OCI-LY1 (cell line): ENCODE results near the gene FXR1.

Source experiments
- EZH2 ChIP-seq: fragments of 200-600 bp; sonication (generic), shearing (Covaris generic); IDR thresholded peaks from 2 replicates; pipeline ENCODE4 v1.8.0; 2017; ENCODE audit warnings: borderline replicate concordance, mixed run types, mild to moderate bottlenecking, antibody characterized with exemption, low read length, moderate library complexity, mixed read lengths
- TF ChIP-seq, protein P1 (sequence below): fragments of 200-600 bp; sonication (generic), shearing (Covaris generic); IDR thresholded peaks from 2 replicates; pipeline ENCODE4 v1.5.1; 2017; ENCODE audit warnings: mild to moderate bottlenecking, antibody characterized with exemption, low read length, moderate library complexity, mixed read lengths

DNA sequence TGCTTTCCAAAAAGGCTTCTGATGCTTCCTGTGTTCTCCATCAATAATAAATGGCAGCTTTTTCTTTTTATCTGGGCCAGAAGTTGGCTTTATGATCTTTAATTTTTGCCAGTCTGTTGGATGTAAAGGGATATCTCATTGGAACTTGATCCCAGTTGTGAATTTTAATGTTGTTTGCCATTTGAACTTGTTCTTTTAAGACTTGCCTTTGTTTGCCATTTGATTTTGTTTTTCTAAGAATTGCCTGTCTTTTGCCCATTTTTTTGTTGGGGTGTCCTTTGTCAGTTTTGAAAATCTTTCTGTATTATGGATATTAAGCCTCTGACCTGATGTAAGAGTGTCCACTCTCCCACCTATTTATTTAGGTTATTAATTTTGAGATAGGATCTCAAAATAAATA is 9.8 kb downstream of the FXR1 start:
- TF ChIP-seq, protein P1, sequence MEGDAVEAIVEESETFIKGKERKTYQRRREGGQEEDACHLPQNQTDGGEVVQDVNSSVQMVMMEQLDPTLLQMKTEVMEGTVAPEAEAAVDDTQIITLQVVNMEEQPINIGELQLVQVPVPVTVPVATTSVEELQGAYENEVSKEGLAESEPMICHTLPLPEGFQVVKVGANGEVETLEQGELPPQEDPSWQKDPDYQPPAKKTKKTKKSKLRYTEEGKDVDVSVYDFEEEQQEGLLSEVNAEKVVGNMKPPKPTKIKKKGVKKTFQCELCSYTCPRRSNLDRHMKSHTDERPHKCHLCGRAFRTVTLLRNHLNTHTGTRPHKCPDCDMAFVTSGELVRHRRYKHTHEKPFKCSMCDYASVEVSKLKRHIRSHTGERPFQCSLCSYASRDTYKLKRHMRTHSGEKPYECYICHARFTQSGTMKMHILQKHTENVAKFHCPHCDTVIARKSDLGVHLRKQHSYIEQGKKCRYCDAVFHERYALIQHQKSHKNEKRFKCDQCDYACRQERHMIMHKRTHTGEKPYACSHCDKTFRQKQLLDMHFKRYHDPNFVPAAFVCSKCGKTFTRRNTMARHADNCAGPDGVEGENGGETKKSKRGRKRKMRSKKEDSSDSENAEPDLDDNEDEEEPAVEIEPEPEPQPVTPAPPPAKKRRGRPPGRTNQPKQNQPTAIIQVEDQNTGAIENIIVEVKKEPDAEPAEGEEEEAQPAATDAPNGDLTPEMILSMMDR = no peak
- TF ChIP-seq EZH2 = no peak
